Progenitor cell of endocrine pancreas (in vitro differentiated cells): ENCODE results near the gene FDXACB1. TPM values are rescaled to one million over a fixed set of nuclear protein-coding genes. Genes with fewer than 3 reads are reported as not detected.

ENCODE experiments used
- DNase-seq: peaks from one replicate; pipeline ENCODE4 v3.0.0; 2021; ENCODE audit warnings: low spot score; ENCODE audit not compliant: unreplicated experiment
- H3K27ac Mint-ChIP-seq: 2 replicates; pipeline ENCODE4 v1.8.0; 2021; ENCODE audit warnings: mild to moderate bottlenecking, moderate library complexity, mixed read lengths
- H3K27me3 Mint-ChIP-seq: 2 replicates; pipeline ENCODE4 v1.8.0; 2021; ENCODE audit warnings: mixed read lengths
- H3K36me3 Mint-ChIP-seq: 2 replicates; pipeline ENCODE4 v1.8.0; 2022; ENCODE audit warnings: mixed read lengths; ENCODE audit not compliant: insufficient read depth
- H3K4me1 Mint-ChIP-seq: 2 replicates; pipeline ENCODE4 v1.8.0; 2021; ENCODE audit warnings: low read depth, mixed read lengths
- H3K4me3 Mint-ChIP-seq: 2 replicates; pipeline ENCODE4 v1.8.0; 2021; ENCODE audit warnings: low read depth, mild to moderate bottlenecking, moderate library complexity, mixed read lengths
- H3K9me3 Mint-ChIP-seq: 2 replicates; pipeline ENCODE4 v1.8.0; 2021; ENCODE audit warnings: low read depth, mixed read lengths
- CTCF ChIP-seq: fragments of 200-600 bp; sonication (generic); IDR thresholded peaks from one replicate; pipeline ENCODE4 v1.5.0; 2021; ENCODE audit warnings: antibody characterized with exemption, mild to moderate bottlenecking; ENCODE audit not compliant: unreplicated experiment
- total RNA-seq: library from RNA; stranded (reverse); gene quantifications from 2 replicates; pipeline ENCODE4 v1.2.1, GENCODE V29; 2021

The FDXACB1 gene
- total RNA-seq, 1 donor from 2014 or later: 3.0 TPM

GRCh38 chr11:111849631-111850030, 29.3 kb downstream of the FDXACB1 start:
- Mint-ChIP-seq H3K27me3 (no peaks in the 10 kb centered on the region), H3K9me3 (no peaks in the 10 kb centered on the region), H3K36me3 (peaks cover 19% of the 10 kb centered on the region), H3K27ac (no peak overlapping the region), H3K4me1 (no peaks in the 10 kb centered on the region), H3K4me3 (no peak overlapping the region)
- TF ChIP-seq CTCF: no peak
- DNase-seq: no peak

GRCh38 chr11:111846636-111847035, 32.3 kb downstream of the FDXACB1 start:
- DNase-seq: no peak
- Mint-ChIP-seq H3K4me3 (no peak overlapping the region), H3K27ac (no peak overlapping the region), H3K4me1 (no peaks in the 10 kb centered on the region), H3K27me3 (no peaks in the 10 kb centered on the region), H3K36me3 (peaks cover 19% of the 10 kb centered on the region), H3K9me3 (no peaks in the 10 kb centered on the region)
- TF ChIP-seq CTCF: no peak

GRCh38 chr11:111846063-111846462, 32.9 kb downstream of the FDXACB1 start:
- DNase-seq: no peak
- no peaks in the 10 kb centered on the region for H3K27me3 Mint-ChIP-seq
- H3K4me1 Mint-ChIP-seq: peaks cover 4% of the 10 kb centered on the region
- no peak overlapping the region for H3K4me3 Mint-ChIP-seq
- H3K9me3 Mint-ChIP-seq: no peaks in the 10 kb centered on the region
- TF ChIP-seq CTCF: no peak
- H3K27ac Mint-ChIP-seq: no peak overlapping the region
- peaks cover 18% of the 10 kb centered on the region for H3K36me3 Mint-ChIP-seq

- Mint-ChIP-seq H3K27me3 (no peaks in the 10 kb centered on the region), H3K4me3 (no peak overlapping the region), H3K27ac (no peak overlapping the region), H3K36me3 (peaks cover 18% of the 10 kb centered on the region), H3K9me3 (no peaks in the 10 kb centered on the region), H3K4me1 (peaks cover 6% of the 10 kb centered on the region)
- no peak for DNase-seq
- no peak for TF ChIP-seq CTCF
These were observed 33.5 kb downstream of the FDXACB1 start for GRCh38 chr11:111845276-111846028.

- no peaks in the 10 kb centered on the region for H3K27me3 Mint-ChIP-seq
- DNase-seq: no peak
- H3K27ac Mint-ChIP-seq: no peak overlapping the region
- no peak for TF ChIP-seq CTCF
- H3K36me3 Mint-ChIP-seq: peaks cover 12% of the 10 kb centered on the region
- H3K4me3 Mint-ChIP-seq: no peak overlapping the region
- no peaks in the 10 kb centered on the region for H3K9me3 Mint-ChIP-seq
- H3K4me1 Mint-ChIP-seq: peaks cover 10% of the 10 kb centered on the region
These were observed 35.3 kb downstream of the FDXACB1 start for GRCh38 chr11:111843661-111844060.
